Astrocyte of the cerebellum (primary cell): ENCODE results near the gene RPS17.
A peak's percentile ranks its signal among the peaks of the same experiment; 100 is the strongest.

Experiments
- DNase-seq: peaks from one replicate; pipeline ENCODE4 v3.0.0-alpha.2; 2011; ENCODE audit warnings: low read depth
- H3K4me3 ChIP-seq: 2 replicates; pipeline ENCODE4 v1.5.1; 2011; ENCODE audit warnings: mild to moderate bottlenecking, low read depth, low read length, moderate library complexity
- CTCF ChIP-seq: IDR thresholded peaks from 2 replicates; pipeline ENCODE4 v1.5.1; 2012; ENCODE audit warnings: low read length, low read depth, moderate library complexity, mild to moderate bottlenecking; ENCODE audit errors: missing control alignments
- in situ Hi-C: cut with HindIII; loops from 2 replicates; pipeline ENCODE4 v1.10.0; 2017; ENCODE audit warnings: low sequenced_read_pairs

Gene RPS17

GRCh38 chr15:82572311-82572710 lies 32.1 kb upstream of the RPS17 start:
- no peak for TF ChIP-seq CTCF
- H3K4me3 ChIP-seq, result no peak overlapping the region
- DNase-seq, result no peak
- in situ Hi-C loops, result no loop called here

DNA sequence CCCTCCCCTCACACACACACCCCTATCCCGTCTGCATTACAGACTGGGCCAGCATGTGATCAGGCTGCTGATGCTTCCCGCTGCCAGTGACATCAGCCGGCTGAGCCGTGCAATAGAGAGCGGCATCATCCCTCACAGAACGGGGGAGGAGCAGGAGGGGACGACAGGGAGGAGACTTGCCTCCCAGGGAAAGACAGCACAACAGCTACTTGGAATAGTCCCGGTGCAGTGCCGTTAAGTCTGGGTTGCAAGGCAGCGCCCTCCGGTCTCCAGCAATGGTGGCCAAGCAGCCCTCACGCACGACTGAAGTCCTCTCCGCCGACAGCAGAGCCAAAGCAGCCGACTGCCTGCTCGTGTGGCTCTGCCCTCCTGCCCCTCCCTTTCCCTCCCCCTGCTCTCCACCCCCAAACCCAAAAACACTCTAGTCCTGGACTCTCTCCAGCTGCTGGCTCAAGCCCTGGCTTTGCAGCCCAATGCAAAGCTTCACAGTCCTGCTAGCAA lies 31.5 kb upstream of the RPS17 start:
- in situ Hi-C loops, result no loop called here
- TF ChIP-seq CTCF, result no peak
- H3K4me3 ChIP-seq, result peak overlapping the region; percentile 29
- peak; percentile 18 for DNase-seq

GRCh38 chr15:82570721-82571508 lies 30.7 kb upstream of the RPS17 start:
- no peak for DNase-seq
- no peak for TF ChIP-seq CTCF
- in situ Hi-C loops, result no loop called here
- no peak overlapping the region for H3K4me3 ChIP-seq

DNA sequence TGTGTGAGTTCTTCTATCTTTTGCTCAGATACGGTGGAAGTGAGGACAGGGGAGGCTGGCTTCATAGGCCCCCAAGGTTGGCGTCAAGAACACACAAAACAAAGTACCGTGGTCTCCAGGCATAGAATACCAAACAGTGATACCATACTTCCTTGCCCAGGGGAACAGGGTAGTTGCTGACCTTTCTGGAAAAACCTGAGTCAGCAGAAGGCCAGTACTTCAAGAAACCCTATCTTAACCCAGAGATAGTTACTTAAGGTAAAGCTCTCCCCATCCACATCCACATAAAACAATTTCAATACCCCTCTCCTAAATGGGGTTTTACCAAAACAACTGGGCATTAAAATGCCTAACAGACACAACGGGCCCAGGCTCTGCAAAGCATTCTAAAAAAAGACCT lies 29.6 kb upstream of the RPS17 start:
- no peak overlapping the region for H3K4me3 ChIP-seq
- in situ Hi-C loops, result no loop called here
- no peak for DNase-seq
- no peak for TF ChIP-seq CTCF

DNA sequence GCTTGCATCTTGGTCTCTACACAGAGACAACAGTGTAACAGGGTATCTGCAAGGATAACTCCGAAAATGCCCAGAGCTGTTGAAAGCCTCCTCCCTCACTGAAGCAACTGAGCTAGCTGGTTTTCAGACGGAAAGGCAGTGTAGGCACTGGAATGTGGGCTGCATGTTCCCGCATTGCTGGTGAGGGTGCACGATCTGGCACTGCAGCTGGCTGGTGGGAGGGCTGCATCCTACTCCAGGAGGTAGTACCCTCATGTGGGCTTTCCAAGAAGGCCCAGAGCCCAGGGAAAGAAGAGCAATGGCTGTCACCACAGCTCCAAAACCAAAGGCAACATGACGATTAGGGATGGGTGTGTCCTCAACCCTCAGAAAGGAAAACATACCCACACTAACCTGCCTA lies 28.7 kb upstream of the RPS17 start:
- DNase-seq, result no peak
- TF ChIP-seq CTCF, result no peak
- in situ Hi-C loops, result no loop called here
- no peak overlapping the region for H3K4me3 ChIP-seq

- no peak for DNase-seq
- in situ Hi-C loops, result no loop called here
- no peak for TF ChIP-seq CTCF
- no peak overlapping the region for H3K4me3 ChIP-seq
Measured at GRCh38 chr15:82567661-82568060, 27.4 kb upstream of the RPS17 start.
